Vagina (tissue), 2 donors: ENCODE results near the gene SDHAF1.

Experiments
- POLR2A ChIP-seq, 2 donors: fragments of 450-650 bp; IDR thresholded peaks; one replicate each; pipeline ENCODE4 v1.6.1; 2017; ENCODE audit warnings: antibody characterized with exemption in 2 of 2, mild to moderate bottlenecking in 2 of 2, moderate library complexity in 2 of 2
- POLR2AphosphoS5 ChIP-seq, 2 donors: sonication (generic); formaldehyde crosslinking; IDR thresholded peaks; one replicate each; pipeline ENCODE4 v1.9.0; 2017; ENCODE audit warnings: antibody characterized with exemption in 2 of 2, mild to moderate bottlenecking in 2 of 2, low read depth in 1 of 2; ENCODE audit not compliant: insufficient read depth in 1 of 2
- TF ChIP-seq, protein P1 (sequence below), 3 experiments: fragments of 450-650 bp in 2 of 3; fragments of 200-600 bp in 1 of 3; sonication (generic) in 1 of 3; IDR thresholded peaks; one replicate each; pipeline ENCODE4 v1.5.1; 2017 to 2019; ENCODE audit warnings: antibody characterized with exemption in 3 of 3, mild to moderate bottlenecking in 2 of 3, moderate library complexity in 2 of 3

DNA sequence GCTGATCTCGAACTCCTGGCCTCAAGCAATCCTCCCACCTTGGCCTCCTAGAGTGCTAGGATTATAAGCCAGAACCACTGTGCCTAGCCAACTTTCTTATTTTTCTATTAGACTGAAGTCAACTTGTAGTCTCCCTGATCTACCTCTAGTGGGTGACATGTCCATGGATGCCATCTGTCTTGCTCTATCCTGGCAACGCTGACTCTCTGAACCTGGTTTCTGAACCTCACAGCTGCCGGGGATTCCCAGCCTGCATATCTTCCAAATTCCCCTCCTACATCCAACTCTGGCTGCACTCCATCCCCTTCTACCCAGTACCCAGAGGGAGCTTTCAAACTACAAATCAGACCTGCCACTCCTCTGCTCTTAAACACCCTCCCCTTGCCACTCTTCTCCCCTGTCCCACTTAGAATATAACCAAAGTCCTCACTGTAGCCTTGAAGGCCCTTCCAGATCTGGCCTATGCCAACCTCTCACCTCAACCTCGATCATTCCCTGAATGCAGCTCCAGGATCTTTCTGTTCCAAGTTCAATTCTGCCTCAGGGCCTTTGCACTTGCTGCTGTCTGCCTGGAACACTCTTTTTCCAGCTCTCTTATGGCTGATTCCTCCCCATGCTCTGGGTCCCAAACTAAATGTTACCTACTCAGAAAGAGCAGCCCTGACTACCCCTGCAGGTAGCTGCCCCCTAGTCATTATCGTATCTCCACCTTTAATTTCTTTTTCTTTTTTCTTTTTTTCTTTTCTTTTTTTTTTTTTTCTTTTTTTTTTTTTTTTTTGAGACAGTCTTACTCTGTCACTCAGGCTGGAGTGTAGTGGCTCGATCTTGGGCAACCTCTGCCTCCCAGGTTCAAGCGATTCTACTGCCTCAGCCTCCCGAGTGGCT, 35.5 kb downstream of the SDHAF1 start:
- TF ChIP-seq, protein P1, sequence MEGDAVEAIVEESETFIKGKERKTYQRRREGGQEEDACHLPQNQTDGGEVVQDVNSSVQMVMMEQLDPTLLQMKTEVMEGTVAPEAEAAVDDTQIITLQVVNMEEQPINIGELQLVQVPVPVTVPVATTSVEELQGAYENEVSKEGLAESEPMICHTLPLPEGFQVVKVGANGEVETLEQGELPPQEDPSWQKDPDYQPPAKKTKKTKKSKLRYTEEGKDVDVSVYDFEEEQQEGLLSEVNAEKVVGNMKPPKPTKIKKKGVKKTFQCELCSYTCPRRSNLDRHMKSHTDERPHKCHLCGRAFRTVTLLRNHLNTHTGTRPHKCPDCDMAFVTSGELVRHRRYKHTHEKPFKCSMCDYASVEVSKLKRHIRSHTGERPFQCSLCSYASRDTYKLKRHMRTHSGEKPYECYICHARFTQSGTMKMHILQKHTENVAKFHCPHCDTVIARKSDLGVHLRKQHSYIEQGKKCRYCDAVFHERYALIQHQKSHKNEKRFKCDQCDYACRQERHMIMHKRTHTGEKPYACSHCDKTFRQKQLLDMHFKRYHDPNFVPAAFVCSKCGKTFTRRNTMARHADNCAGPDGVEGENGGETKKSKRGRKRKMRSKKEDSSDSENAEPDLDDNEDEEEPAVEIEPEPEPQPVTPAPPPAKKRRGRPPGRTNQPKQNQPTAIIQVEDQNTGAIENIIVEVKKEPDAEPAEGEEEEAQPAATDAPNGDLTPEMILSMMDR (IDR thresholded peaks at IDR 0.05), result no peak
- TF ChIP-seq POLR2AphosphoS5 (IDR thresholded peaks at IDR 0.05; ENCODE audit: insufficient read depth in 1 of 2, low read depth in 1 of 2) (no peak), POLR2A (IDR thresholded peaks at IDR 0.05) (no peak)
